BLaER1 (cell line): ENCODE measurements around the gene ATL2.

Experiments
- H3K27ac ChIP-seq: shearing (Covaris generic); formaldehyde crosslinking; 2 replicates; pipeline ENCODE4 v1.8.1; 2022
- H3K27me3 ChIP-seq: shearing (Covaris generic); formaldehyde crosslinking; 2 replicates; pipeline ENCODE4 v1.8.1; 2022
- H3K36me3 ChIP-seq: shearing (Covaris generic); formaldehyde crosslinking; 2 replicates; pipeline ENCODE4 v1.8.1; 2022
- H3K4me1 ChIP-seq: shearing (Covaris generic); formaldehyde crosslinking; 2 replicates; pipeline ENCODE4 v1.8.1; 2022
- H3K4me2 ChIP-seq: shearing (Covaris generic); formaldehyde crosslinking; 2 replicates; pipeline ENCODE4 v1.8.1; 2022
- H3K4me3 ChIP-seq: shearing (Covaris generic); formaldehyde crosslinking; 2 replicates; pipeline ENCODE4 v1.8.1; 2022
- H3K9ac ChIP-seq: shearing (Covaris generic); formaldehyde crosslinking; 2 replicates; pipeline ENCODE4 v1.8.1; 2022
- H3K9me3 ChIP-seq: shearing (Covaris generic); formaldehyde crosslinking; 2 replicates; pipeline ENCODE4 v1.8.1; 2022
- H4K20me1 ChIP-seq: shearing (Covaris generic); formaldehyde crosslinking; 2 replicates; pipeline ENCODE4 v1.8.1; 2022
- Cebpa-rat ChIP-seq: shearing (Covaris generic); IDR thresholded peaks from 2 replicates; pipeline ENCODE4 v1.8.1; 2022

The ATL2 gene

GRCh38 chr2:38409156-38410102, 32.4 kb upstream of the ATL2 start:
- Histone ChIP-seq H4K20me1 (no peaks in the 10 kb centered on the region), H3K4me2 (peak overlapping the region; percentile 22), H3K36me3 (no peaks in the 10 kb centered on the region), H3K9ac (no peak overlapping the region), H3K9me3 (peaks cover 41% of the 10 kb centered on the region), H3K27ac (no peak overlapping the region), H3K27me3 (no peaks in the 10 kb centered on the region), H3K4me1 (peaks cover 9% of the 10 kb centered on the region), H3K4me3 (no peak overlapping the region)
- no peak for TF ChIP-seq Cebpa-rat

- Histone ChIP-seq H3K27ac (no peak overlapping the region), H3K4me1 (peaks cover 9% of the 10 kb centered on the region), H3K9me3 (peaks cover 39% of the 10 kb centered on the region), H3K4me3 (no peak overlapping the region), H4K20me1 (no peaks in the 10 kb centered on the region), H3K9ac (no peak overlapping the region), H3K36me3 (no peaks in the 10 kb centered on the region), H3K4me2 (no peak overlapping the region), H3K27me3 (no peaks in the 10 kb centered on the region)
- no peak for TF ChIP-seq Cebpa-rat
Observed at GRCh38 chr2:38407111-38407682, 30.1 kb upstream of the ATL2 start.

GRCh38 chr2:38406597-38407110, 29.6 kb upstream of the ATL2 start:
- Histone ChIP-seq H3K9me3 (peaks cover 39% of the 10 kb centered on the region), H3K4me3 (no peak overlapping the region), H3K27ac (no peak overlapping the region), H3K9ac (no peak overlapping the region), H3K27me3 (no peaks in the 10 kb centered on the region), H3K36me3 (no peaks in the 10 kb centered on the region), H4K20me1 (no peaks in the 10 kb centered on the region), H3K4me1 (peaks cover 9% of the 10 kb centered on the region), H3K4me2 (no peak overlapping the region)
- TF ChIP-seq Cebpa-rat = no peak

- no peak overlapping the region for H3K4me3 ChIP-seq
- TF ChIP-seq Cebpa-rat = no peak
- no peaks in the 10 kb centered on the region for H3K36me3 ChIP-seq
- H3K9ac ChIP-seq = no peak overlapping the region
- peaks cover 41% of the 10 kb centered on the region for H3K9me3 ChIP-seq
- peaks cover 9% of the 10 kb centered on the region for H3K4me1 ChIP-seq
- no peaks in the 10 kb centered on the region for H4K20me1 ChIP-seq
- no peak overlapping the region for H3K27ac ChIP-seq
- no peak overlapping the region for H3K4me2 ChIP-seq
- H3K27me3 ChIP-seq = no peaks in the 10 kb centered on the region
Observed at GRCh38 chr2:38405917-38406596, 29.0 kb upstream of the ATL2 start.

GRCh38 chr2:38400513-38400912, 23.4 kb upstream of the ATL2 start:
- no peak overlapping the region for H3K4me2 ChIP-seq
- no peak for TF ChIP-seq Cebpa-rat
- H3K4me1 ChIP-seq = no peaks in the 10 kb centered on the region
- H3K27ac ChIP-seq = no peak overlapping the region
- no peaks in the 10 kb centered on the region for H3K27me3 ChIP-seq
- H3K9me3 ChIP-seq = peaks cover 55% of the 10 kb centered on the region
- H3K36me3 ChIP-seq = no peaks in the 10 kb centered on the region
- no peaks in the 10 kb centered on the region for H4K20me1 ChIP-seq
- H3K4me3 ChIP-seq = no peak overlapping the region
- H3K9ac ChIP-seq = no peak overlapping the region

- Histone ChIP-seq H3K36me3 (no peaks in the 10 kb centered on the region), H3K4me1 (peaks cover 12% of the 10 kb centered on the region), H3K27ac (no peak overlapping the region), H3K9me3 (peaks cover 41% of the 10 kb centered on the region), H3K27me3 (no peaks in the 10 kb centered on the region), H3K9ac (no peak overlapping the region), H3K4me3 (no peak overlapping the region), H4K20me1 (no peaks in the 10 kb centered on the region), H3K4me2 (no peak overlapping the region)
- TF ChIP-seq Cebpa-rat = no peak
Observed at GRCh38 chr2:38398739-38399138, 21.7 kb upstream of the ATL2 start.

GRCh38 chr2:38394903-38395341, 17.8 kb upstream of the ATL2 start:
- no peaks in the 10 kb centered on the region for H3K36me3 ChIP-seq
- no peak overlapping the region for H3K27ac ChIP-seq
- peak overlapping the region; percentile 18; the same call in 1 of the 2 replicates for H3K4me2 ChIP-seq
- peaks cover 12% of the 10 kb centered on the region for H3K4me1 ChIP-seq
- H4K20me1 ChIP-seq = no peaks in the 10 kb centered on the region
- no peaks in the 10 kb centered on the region for H3K27me3 ChIP-seq
- no peak overlapping the region for H3K9ac ChIP-seq
- peaks cover 13% of the 10 kb centered on the region for H3K9me3 ChIP-seq
- H3K4me3 ChIP-seq = no peak overlapping the region
- no peak for TF ChIP-seq Cebpa-rat

- peaks cover 13% of the 10 kb centered on the region for H3K9me3 ChIP-seq
- H3K4me3 ChIP-seq = no peak overlapping the region
- no peaks in the 10 kb centered on the region for H4K20me1 ChIP-seq
- no peak overlapping the region for H3K9ac ChIP-seq
- H3K27me3 ChIP-seq = no peaks in the 10 kb centered on the region
- H3K36me3 ChIP-seq = no peaks in the 10 kb centered on the region
- H3K4me1 ChIP-seq = peaks cover 12% of the 10 kb centered on the region
- no peak for TF ChIP-seq Cebpa-rat
- no peak overlapping the region for H3K4me2 ChIP-seq
- H3K27ac ChIP-seq = no peak overlapping the region
Observed at GRCh38 chr2:38394041-38394440, 17.0 kb upstream of the ATL2 start.

GRCh38 chr2:38390947-38391346, 13.9 kb upstream of the ATL2 start:
- peaks cover 12% of the 10 kb centered on the region for H3K4me1 ChIP-seq
- H3K4me3 ChIP-seq = no peak overlapping the region
- no peaks in the 10 kb centered on the region for H3K36me3 ChIP-seq
- H3K9me3 ChIP-seq = no peaks in the 10 kb centered on the region; the same call in none of the 2 replicates
- H3K27ac ChIP-seq = no peak overlapping the region
- H4K20me1 ChIP-seq = no peaks in the 10 kb centered on the region
- TF ChIP-seq Cebpa-rat = no peak
- H3K4me2 ChIP-seq = no peak overlapping the region
- H3K27me3 ChIP-seq = no peaks in the 10 kb centered on the region
- no peak overlapping the region for H3K9ac ChIP-seq
